Measurements from ENCODE around the gene PHAF1.

Gene PHAF1

DNA sequence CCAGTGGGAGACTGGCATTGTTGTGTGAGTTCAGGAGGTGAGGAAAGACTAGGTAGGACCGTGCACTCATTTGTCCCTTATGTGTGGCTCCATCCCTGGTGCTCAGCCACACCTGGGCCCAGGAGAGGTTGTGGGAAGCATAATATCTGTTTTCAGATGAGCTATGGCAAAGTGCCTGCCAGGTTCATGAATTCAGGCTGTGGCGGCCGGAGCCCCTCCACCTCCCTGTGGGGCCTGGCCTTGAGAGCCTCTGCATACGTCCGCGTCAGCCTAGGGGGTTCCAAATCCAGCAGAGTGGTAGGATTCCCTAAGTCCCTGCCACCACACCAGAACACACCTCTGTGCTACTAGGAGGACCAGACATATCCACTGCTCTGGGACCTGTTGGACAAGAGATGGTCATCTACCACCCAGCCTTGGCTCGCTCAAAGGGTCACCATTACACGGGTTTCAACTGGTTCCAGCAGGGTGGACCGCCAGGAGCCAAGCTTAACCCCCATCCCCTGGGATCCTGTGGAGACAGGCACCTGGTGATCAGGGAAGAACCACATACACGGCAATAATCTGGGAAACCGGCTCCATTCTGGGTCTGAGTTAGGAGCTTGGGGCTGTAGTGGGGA, 39.0 kb downstream of the PHAF1 start:
- no peak overlapping the region for H3K4me2 ChIP-seq (ENCODE audit: low read length)
- H3K27me3 ChIP-seq (ENCODE audit: control insufficient read depth, insufficient read depth, low read length): no peaks in the 10 kb centered on the region
- H3K9ac ChIP-seq (ENCODE audit: low read depth, low read length): no peak overlapping the region
- H3K4me3 ChIP-seq (ENCODE audit: low read length): no peak overlapping the region
- H3K4me1 ChIP-seq (ENCODE audit: control insufficient read depth, insufficient read depth, low read length): peaks cover 14% of the 10 kb centered on the region
- no peaks in the 10 kb centered on the region for H3K9me3 ChIP-seq (replicated peaks; ENCODE audit: low read length)
- H3K36me3 ChIP-seq (ENCODE audit: insufficient read depth, low read length): peaks cover 56% of the 10 kb centered on the region

DNA sequence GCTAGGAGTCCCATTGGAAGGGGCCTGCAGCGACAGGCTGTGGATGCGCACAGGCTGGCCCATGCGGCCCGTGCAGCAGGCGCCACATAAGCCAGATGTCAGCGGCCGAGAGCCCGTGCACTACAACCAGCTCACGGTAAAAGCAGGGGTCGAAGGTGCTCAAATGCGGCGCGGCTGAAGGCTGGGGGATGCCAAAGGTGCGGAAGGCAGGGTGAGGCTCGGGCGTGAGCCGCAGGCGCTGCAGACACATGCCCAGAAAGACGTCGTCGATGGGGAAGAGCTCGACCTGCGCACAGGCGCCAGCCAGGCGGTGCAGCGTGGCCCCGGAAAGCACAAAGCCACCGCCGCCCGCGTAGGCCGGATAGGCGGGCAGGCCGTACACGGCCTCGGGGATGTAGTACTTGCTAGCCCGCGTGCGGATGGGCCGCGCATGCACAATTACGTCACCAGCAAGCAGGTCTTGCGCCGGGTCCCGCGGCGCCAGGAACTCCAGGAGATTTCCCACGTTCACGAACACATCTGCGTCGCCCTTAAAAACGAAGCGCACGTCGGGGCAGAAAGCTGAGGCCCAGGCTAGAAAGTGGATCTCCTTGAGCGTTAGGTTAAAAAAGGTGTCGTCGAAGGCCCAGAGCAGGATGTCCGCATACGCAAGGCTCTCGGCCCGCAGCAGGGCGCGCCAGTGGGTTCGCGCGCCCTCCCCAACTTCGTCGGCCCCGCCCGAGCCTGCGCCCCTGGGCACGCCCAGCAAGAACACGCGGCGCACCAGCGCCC, 39.7 kb downstream of the PHAF1 start:
- Histone ChIP-seq H3K4me3 (ENCODE audit: low read length) (peak overlapping the region; percentile 89), H3K9ac (ENCODE audit: low read depth, low read length) (no peak overlapping the region), H3K9me3 (replicated peaks; ENCODE audit: low read length) (no peaks in the 10 kb centered on the region), H3K36me3 (ENCODE audit: insufficient read depth, low read length) (peaks cover 49% of the 10 kb centered on the region), H3K4me1 (ENCODE audit: control insufficient read depth, insufficient read depth, low read length) (peaks cover 14% of the 10 kb centered on the region), H3K27me3 (ENCODE audit: control insufficient read depth, insufficient read depth, low read length) (no peaks in the 10 kb centered on the region), H3K4me2 (ENCODE audit: low read length) (peak overlapping the region; percentile 90)

DNA sequence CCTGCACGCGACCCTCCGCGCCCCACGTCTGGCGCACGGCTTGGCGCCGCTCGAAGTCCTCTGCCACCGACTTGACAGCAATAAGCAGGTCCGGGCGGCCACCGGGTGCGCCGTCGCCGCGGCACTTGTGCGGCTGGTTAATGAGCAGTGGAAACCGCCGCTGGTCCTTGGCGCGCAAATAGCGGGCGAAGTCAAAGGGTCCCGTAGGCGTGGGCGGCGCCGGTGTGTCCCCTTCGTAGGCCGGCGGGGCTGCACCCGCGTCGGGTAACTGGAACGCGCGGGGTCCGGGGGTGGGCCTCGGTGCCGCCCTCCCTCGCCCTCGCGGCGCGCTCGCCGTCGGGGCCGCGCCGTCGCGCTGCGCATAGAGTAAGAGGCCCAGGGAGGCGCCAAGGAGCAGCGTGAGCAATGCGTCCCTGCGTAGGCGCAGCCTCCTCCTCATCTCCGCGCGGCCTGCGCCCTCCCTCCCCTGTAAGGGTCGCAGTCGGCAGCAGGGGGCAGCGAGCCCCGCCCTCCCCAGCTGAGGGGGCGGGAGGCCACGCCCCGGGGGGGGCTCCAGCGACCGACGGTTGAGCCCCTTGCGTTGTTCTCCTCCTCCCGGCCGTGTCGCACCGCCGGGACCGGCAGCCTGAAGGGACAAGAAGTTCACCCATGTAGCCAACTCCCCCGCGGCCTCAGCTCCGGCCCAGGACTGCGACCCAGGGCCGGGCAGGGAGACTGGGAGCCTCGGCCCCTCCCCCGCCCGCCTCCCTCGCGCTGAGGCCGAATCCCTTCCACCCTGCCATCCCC, 40.5 kb downstream of the PHAF1 start:
- Histone ChIP-seq H3K4me3 (ENCODE audit: low read length) (peak overlapping the region; percentile 89), H3K4me1 (ENCODE audit: control insufficient read depth, insufficient read depth, low read length) (peaks cover 17% of the 10 kb centered on the region), H3K4me2 (ENCODE audit: low read length) (peak overlapping the region; percentile 90), H3K36me3 (ENCODE audit: insufficient read depth, low read length) (peaks cover 42% of the 10 kb centered on the region), H3K9ac (ENCODE audit: low read depth, low read length) (peak overlapping the region; percentile 93), H3K9me3 (replicated peaks; ENCODE audit: low read length) (no peaks in the 10 kb centered on the region), H3K27me3 (ENCODE audit: control insufficient read depth, insufficient read depth, low read length) (no peaks in the 10 kb centered on the region)

DNA sequence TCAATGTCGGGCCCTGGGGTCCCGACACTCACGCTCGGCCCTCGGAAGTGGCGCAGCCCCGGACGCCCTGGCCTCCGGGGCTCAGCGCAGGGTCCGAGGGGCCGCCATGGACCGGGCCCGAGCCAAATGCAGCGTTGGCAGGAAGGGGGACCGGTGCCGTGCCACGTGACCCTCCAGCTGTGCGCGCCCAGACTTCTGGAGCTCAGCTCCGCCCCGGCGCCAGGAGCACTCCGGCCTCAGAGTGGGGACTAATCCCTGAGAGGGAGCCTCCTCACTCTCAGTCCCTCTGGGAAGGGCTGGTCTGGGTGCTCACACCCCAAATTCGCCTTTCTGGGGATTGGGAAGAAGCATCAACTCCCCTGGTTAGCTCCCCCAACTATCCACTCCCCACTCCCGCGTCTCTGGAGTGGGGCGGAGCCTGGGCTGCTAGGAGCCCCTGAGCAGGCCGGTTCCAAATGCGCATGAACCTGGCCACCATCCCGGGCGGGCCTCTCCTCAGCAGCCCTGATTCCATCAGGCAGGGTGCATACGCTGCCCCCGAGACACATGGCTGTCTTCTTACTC, 41.2 kb downstream of the PHAF1 start, which contains the start of gene B3GNT9:
Gene B3GNT9 (minus strand): TSS at position 166 of the 564 bp plus-strand sequence. CDS start 513 bp downstream, outside the sequence.
- peaks cover 35% of the 10 kb centered on the region for H3K36me3 ChIP-seq (ENCODE audit: insufficient read depth, low read length)
- H3K9me3 ChIP-seq (replicated peaks; ENCODE audit: low read length): no peaks in the 10 kb centered on the region
- peaks cover 21% of the 10 kb centered on the region for H3K4me1 ChIP-seq (ENCODE audit: control insufficient read depth, insufficient read depth, low read length)
- no peaks in the 10 kb centered on the region for H3K27me3 ChIP-seq (ENCODE audit: control insufficient read depth, insufficient read depth, low read length)
- peak within 1 kb of the TSS; percentile 90 for H3K4me2 ChIP-seq (ENCODE audit: low read length)
- H3K9ac ChIP-seq (ENCODE audit: low read depth, low read length): peak within 1 kb of the TSS; percentile 93
- H3K4me3 ChIP-seq (ENCODE audit: low read length): peak within 1 kb of the TSS; percentile 89

DNA sequence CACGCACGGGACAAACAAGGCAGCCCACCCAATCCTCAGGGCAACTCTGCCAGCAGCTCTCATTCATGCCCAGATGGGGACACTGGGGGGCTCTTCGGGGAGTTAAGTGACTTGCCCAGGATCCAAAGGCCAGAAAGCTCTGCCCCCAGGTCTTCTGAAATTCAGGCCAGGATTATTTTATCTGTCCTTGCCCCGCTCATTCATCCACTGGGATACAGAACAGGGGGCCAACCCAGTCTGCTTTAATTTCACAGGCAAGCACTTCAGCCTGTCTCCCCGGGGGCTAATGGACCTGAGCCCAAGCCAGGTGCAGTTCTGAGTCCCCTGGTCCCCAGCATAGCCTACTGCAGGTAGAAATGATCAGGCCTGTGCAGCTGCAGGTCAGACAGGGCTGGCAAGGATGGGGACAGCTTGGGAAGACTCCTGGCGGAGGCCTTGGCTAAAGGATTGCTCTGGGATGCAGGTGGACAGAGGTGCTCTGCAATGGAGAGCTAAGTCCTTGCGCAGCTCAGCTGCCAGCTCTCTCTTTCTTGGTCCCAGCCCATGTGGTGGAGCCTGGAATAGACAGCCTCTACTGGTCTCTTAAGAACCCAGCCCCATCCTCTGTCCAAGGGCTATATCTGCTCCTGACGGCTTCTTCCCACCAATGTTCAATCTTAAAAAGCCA, 41.8 kb downstream of the PHAF1 start:
- Histone ChIP-seq H3K4me2 (ENCODE audit: low read length) (peak overlapping the region; percentile 90), H3K9ac (ENCODE audit: low read depth, low read length) (peak overlapping the region; percentile 93), H3K4me3 (ENCODE audit: low read length) (peak overlapping the region; percentile 89), H3K36me3 (ENCODE audit: insufficient read depth, low read length) (peaks cover 28% of the 10 kb centered on the region), H3K4me1 (ENCODE audit: control insufficient read depth, insufficient read depth, low read length) (peaks cover 21% of the 10 kb centered on the region), H3K9me3 (replicated peaks; ENCODE audit: low read length) (no peaks in the 10 kb centered on the region), H3K27me3 (ENCODE audit: control insufficient read depth, insufficient read depth, low read length) (no peaks in the 10 kb centered on the region)

DNA sequence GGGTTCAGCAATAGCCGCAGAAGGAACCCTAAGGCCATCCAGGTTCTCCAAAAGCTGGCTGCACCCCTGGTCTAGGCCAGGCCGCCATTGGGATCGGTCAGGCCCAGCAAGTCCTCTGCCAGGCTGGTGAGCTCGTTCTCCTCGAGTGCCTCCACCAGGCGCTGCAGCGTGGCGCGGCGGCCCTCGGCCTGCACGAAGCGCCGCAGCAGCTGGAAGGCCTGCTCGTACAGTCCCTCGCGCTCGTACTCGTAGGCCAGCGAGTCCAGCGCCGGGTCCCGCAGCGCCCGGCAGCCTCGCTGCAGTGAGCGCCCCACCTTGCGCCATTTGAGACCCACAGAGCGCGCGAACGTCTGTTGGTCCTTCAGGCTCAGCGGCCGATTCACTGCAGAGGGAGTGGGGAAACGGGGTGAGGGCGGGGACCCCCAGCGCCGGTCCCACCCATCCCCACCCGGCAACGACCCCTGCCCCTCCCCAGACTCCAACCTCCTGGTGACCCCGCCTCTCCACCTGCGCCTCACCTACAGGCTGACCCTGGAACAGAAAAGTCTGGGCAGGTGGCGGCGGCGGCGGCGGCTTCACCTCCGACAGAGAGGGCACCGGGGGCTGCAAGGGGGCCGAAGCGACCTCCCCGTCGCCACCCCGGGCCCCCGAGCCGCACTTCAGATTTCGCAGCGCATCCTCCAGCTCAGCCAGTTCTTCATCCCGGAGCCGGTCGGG, 45.0 kb downstream of the PHAF1 start:
- Histone ChIP-seq H3K4me1 (ENCODE audit: control insufficient read depth, insufficient read depth, low read length) (peaks cover 25% of the 10 kb centered on the region), H3K4me2 (ENCODE audit: low read length) (peak overlapping the region; percentile 87), H3K27me3 (ENCODE audit: control insufficient read depth, insufficient read depth, low read length) (no peaks in the 10 kb centered on the region), H3K9me3 (replicated peaks; ENCODE audit: low read length) (no peaks in the 10 kb centered on the region), H3K4me3 (ENCODE audit: low read length) (peak overlapping the region; percentile 57), H3K9ac (ENCODE audit: low read depth, low read length) (no peak overlapping the region), H3K36me3 (ENCODE audit: insufficient read depth, low read length) (peaks cover 4% of the 10 kb centered on the region)

DNA sequence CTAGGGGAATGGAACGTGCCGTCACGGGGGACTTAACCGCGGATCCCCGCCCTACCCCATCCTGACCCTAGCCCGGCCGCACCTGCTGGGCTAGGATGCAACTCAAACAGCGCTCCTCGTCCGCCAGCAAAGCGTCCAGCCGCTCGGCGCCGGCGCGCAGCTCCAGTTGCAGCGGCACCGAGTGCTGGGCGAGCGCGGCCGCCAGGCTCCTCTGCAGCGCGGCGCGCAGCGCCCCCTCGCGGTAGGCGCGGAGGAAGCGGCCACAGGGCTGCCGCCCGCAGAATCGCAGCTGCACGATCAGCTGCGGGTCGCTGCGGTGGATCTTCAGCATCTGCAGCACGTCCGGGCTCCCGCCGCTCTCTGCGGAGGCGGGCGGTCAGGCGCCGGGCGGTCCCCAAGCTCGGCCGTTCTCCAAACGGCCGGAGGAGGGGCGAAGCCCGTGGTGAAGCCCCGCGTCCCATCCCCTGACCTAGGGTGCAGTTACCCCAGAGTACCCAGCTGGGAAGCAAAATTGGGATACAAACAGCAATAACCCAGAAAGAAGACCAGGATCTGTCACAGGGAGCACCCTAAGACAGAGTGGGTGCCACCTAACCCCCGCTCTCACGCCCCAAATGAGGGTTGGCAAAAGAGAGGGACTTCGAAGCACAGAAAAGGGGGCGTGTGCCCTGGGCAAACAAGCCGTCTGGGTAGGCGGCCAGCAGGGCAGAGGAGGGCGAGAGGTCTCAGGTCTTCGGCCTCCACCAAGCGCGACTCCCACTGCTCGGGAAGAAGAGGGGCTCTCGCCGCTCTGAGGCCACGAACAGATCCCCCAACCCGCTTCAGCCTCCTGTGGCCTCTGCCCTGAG, 45.8 kb downstream of the PHAF1 start:
- H3K27me3 ChIP-seq (ENCODE audit: control insufficient read depth, insufficient read depth, low read length): no peaks in the 10 kb centered on the region
- H3K4me3 ChIP-seq (ENCODE audit: low read length): peak overlapping the region; percentile 57
- H3K9me3 ChIP-seq (replicated peaks; ENCODE audit: low read length): no peaks in the 10 kb centered on the region
- no peaks in the 10 kb centered on the region for H3K36me3 ChIP-seq (ENCODE audit: insufficient read depth, low read length)
- H3K4me2 ChIP-seq (ENCODE audit: low read length): peak overlapping the region; percentile 87
- H3K9ac ChIP-seq (ENCODE audit: low read depth, low read length): no peak overlapping the region
- H3K4me1 ChIP-seq (ENCODE audit: control insufficient read depth, insufficient read depth, low read length): peaks cover 20% of the 10 kb centered on the region

DNA sequence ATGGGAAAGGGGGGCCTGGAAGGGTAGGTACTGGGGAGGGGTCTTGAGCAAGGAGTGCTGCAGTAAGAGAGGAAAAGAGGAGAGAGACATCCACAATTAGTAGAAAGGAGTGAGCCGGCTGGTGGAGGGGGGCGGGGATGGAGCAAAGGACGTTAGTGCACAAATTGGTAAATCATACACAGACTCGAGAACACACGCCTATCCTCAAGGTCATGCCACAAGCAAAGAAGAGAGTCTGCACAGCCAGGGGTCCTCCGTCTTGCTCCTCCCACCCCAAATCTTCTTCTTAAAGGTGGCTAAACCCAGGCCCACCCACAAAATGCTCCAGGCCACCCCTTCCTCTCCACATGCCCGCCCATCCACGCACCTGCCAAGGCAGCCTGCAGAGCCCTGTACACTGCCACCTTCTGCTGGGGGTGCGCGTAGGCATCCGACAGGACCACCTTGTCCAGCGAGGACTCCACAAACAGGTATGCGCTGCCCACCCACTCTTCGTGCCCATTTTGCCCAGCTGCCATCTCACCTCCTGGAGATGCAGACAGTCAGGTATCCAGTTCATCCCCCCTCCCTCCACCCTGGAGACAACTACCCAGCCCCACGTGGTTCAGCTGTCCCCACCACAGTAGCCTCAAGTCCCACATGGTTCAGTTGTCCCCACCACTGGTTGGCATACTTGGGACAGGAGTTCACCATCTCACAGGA, 46.6 kb downstream of the PHAF1 start:
- Histone ChIP-seq H3K4me3 (ENCODE audit: low read length) (no peak overlapping the region), H3K9me3 (replicated peaks; ENCODE audit: low read length) (no peaks in the 10 kb centered on the region), H3K27me3 (ENCODE audit: control insufficient read depth, insufficient read depth, low read length) (no peaks in the 10 kb centered on the region), H3K4me1 (ENCODE audit: control insufficient read depth, insufficient read depth, low read length) (peaks cover 19% of the 10 kb centered on the region), H3K9ac (ENCODE audit: low read depth, low read length) (no peak overlapping the region), H3K4me2 (ENCODE audit: low read length) (no peak overlapping the region), H3K36me3 (ENCODE audit: insufficient read depth, low read length) (no peaks in the 10 kb centered on the region)

DNA sequence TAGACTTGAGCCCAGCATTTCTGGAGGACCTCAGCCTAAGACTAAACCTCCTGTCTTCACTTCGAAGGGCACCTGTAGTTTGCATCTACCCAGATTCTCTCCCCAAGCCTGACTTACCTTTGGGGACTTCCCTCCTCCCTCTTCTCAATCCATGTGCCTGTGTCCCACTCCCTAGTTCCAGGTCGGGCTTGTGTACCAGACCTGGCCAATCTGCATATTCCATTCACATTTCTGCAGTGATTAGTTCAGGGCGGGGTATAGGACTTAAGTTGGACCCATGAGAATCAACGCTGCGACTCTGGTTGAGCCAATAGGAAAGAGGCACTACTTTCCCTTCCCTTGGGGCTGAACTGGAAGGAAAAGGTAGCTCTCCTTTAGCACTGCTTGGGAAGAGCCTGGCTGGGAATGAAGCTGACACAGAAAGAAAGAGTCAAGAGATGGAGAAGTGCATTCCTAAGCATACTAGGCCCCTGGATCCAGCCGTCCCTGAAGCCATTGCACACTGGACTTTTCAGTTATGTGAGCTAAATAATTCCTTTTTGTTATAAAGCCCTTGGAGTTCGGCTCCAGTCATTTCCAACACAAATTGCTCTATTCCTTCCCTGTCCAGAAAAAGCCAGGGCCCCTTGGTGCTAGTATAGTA, 47.5 kb downstream of the PHAF1 start:
- no peak overlapping the region for H3K4me3 ChIP-seq (ENCODE audit: low read length)
- no peaks in the 10 kb centered on the region for H3K27me3 ChIP-seq (ENCODE audit: control insufficient read depth, insufficient read depth, low read length)
- H3K4me1 ChIP-seq (ENCODE audit: control insufficient read depth, insufficient read depth, low read length): peaks cover 19% of the 10 kb centered on the region
- no peaks in the 10 kb centered on the region for H3K36me3 ChIP-seq (ENCODE audit: insufficient read depth, low read length)
- H3K9me3 ChIP-seq (replicated peaks; ENCODE audit: low read length): no peaks in the 10 kb centered on the region
- H3K4me2 ChIP-seq (ENCODE audit: low read length): no peak overlapping the region
- no peak overlapping the region for H3K9ac ChIP-seq (ENCODE audit: low read depth, low read length)

Data from skeletal muscle satellite cell (primary cell).